DLD1 (cell line): ENCODE measurements around the gene PAN3.
"Not testable (repeated sequence)": the region's sequence is repeated elsewhere in the genome, so short reads cannot be mapped to it uniquely, and the experiment has no call there.

ENCODE experiments used
- in situ Hi-C: cut with HindIII; loops from 2 replicates; pipeline ENCODE4 v1.10.0; 2017; ENCODE audit warnings: low sequenced_read_pairs

Gene PAN3, protein sequence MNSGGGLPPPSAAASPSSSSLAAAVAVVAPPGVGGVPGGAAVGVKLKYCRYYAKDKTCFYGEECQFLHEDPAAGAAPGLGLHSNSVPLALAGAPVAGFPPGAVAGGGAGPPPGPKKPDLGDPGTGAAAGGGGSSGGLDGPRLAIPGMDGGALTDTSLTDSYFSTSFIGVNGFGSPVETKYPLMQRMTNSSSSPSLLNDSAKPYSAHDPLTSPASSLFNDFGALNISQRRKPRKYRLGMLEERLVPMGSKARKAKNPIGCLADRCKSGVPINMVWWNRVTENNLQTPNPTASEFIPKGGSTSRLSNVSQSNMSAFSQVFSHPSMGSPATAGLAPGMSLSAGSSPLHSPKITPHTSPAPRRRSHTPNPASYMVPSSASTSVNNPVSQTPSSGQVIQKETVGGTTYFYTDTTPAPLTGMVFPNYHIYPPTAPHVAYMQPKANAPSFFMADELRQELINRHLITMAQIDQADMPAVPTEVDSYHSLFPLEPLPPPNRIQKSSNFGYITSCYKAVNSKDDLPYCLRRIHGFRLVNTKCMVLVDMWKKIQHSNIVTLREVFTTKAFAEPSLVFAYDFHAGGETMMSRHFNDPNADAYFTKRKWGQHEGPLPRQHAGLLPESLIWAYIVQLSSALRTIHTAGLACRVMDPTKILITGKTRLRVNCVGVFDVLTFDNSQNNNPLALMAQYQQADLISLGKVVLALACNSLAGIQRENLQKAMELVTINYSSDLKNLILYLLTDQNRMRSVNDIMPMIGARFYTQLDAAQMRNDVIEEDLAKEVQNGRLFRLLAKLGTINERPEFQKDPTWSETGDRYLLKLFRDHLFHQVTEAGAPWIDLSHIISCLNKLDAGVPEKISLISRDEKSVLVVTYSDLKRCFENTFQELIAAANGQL

DNA sequence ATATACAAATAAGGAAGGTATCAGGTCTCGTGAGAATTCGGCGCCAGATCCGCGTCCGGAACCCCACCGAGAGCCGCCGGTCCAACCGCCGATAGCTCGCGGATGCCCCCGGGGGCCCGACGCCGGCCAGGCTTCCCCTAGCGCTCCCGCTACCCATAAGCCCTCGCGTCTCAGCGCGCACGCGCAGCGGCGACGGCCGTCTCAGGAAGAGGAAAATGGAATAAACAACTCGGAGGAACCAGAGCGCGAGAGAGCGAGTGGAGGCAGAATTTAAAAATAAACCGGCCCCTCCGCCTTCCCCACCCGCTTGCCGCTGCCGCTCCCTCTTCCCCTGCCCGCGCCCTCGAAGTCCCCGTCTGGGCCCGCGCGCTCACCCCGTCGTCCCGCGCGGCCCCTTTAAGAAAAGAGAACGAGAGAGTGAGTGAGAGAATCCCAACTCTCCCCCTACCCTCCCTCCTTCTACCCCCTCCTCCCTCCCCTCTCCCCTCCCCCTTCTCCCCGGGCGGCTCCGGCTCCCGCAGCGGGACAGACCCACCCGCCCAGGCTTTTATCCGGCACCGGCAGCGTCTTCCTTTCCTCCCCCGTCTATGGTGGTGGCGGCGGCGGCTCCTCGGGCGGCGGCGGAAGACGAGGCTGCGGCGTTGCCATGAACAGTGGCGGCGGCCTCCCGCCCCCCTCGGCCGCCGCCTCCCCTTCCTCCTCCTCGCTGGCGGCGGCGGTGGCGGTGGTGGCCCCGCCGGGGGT lies at the start of gene PAN3:
Gene PAN3, plus strand, starts transcription at position 534 of the 744 bp plus-strand sequence. Its CDS starts 113 bp downstream, at position 647.
- in situ Hi-C loops: no loop called here

DNA sequence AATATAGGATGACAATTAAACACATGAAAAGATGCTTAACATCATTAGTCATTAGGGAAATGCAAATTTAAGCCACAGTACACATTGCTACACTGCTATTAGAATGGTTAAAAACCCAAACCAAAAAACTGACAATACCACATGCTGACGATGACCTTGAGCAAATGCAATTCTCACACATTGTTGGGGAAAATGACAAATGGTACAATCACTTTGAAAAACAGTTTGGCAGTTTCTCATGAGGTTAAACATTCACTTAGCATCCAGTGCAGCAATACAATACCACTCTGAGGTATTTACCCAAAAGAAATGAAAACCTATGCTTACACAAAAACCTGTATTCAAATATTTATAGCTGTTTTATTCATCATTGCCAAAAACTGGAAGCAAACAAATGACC lies 49.3 kb upstream of the PAN3 start:
- in situ Hi-C loops: no loop called here

DNA sequence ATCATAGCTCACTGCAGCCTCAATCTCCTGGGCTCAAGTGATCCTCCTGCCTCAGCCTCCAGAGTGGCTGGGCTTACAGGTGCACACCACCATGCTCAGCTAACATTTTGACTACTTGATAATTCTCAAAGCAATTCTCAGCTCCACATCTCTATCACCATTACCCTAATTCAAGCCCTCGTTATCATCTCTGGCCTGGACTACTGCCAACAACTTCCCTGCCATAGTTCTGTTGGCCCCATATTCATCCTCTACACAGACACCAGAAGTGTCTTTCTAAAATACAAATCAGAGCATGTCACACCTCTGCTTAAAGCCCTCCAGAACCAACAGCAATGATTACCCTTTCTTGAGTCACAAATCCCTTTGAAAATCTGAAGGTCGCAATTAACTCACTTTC lies 45.9 kb upstream of the PAN3 start:
- in situ Hi-C loops: no loop called here

DNA sequence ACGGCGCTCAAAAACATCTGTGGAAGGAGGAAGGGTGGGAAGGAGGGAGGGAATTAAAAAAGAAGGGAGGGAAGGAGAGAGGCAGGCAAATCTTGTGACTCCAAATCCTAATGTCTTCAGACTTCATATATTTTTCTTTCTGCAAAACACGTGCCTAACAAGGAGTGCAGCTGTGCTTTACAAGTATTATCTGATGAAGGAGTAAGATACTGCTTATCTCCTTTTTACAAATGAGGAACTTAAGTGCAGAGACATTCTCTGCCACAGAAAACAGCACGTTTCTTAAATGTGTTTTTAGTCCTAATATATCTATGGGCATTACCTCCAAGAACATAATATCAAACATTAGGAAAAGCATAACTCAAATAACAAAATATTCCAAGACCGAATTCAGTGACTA lies 44.5 kb upstream of the PAN3 start:
- in situ Hi-C loops: no loop called here

DNA sequence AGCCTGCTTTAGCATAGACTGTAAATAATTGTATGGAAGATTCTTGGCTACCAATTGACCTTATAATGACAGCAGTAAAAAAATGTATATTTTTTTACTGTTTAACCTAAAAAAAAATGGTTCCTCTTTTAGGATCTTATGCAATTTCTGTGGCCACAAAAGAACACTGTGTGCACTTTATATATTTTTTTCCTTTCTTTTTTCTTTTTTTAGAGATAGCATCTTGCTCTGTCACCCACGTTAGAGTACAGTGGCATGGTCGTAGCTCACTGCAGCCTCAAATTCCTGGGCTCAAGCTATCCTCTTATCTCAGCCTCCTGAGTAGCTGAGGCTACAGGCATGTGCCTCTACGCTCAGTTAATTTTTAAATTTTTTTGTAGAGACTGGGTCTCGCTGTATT lies 44.0 kb upstream of the PAN3 start:
- in situ Hi-C loops: no loop called here

DNA sequence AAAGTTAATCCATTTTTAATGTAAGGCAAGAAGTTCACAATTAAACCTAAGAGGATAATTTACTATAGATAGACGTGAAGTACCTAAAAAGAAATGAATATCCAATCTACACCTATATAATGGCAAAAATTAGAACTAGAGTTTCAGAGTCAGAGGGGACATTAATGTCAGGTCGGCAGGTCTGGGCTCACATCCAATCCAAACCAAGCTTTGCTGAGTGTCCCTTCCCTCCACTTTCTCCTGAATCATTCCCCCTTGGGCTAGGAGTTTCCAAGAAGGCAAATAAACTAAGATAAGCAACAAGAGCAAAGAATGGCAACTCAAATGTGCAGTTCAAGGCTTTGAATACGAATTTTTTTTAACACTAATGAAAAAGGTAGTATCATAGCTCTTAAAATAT lies 40.8 kb upstream of the PAN3 start:
- in situ Hi-C loops: no loop called here

DNA sequence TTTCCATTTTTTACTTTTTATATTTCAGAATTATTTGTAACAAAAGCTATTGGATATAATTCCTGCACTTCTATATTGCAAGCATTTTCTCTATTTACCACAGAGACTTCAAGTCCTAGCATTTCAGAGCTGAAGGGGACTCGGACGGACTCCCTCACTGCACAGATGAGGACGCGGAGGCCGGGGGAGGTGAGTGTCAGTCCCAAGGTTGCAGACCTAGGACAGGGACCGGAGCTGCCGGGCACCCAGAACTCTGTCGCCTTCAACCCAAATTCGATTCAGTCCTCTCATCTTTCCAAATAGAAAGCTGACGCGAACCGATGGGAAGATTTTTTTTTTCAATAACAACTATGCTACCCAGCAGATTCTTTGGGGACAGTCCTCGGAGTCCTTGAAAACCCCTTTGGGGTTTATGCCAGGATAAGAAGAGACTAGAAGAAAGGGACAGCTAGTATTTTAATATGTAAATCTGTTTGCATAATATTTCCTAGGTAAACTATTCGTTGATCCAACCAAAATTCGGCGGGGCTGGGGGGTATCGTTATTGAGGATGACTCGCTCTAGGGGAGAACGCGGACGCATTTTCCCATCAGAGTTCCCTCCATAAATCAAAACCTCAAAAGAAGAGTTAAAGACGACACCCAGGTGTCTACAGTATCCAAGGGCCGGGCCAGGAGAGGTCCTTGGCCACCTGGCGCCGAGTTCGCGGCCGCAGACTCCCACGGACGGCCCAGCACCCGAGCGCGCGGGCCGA lies 38.8 kb upstream of the PAN3 start:
- in situ Hi-C loops: no loop called here

DNA sequence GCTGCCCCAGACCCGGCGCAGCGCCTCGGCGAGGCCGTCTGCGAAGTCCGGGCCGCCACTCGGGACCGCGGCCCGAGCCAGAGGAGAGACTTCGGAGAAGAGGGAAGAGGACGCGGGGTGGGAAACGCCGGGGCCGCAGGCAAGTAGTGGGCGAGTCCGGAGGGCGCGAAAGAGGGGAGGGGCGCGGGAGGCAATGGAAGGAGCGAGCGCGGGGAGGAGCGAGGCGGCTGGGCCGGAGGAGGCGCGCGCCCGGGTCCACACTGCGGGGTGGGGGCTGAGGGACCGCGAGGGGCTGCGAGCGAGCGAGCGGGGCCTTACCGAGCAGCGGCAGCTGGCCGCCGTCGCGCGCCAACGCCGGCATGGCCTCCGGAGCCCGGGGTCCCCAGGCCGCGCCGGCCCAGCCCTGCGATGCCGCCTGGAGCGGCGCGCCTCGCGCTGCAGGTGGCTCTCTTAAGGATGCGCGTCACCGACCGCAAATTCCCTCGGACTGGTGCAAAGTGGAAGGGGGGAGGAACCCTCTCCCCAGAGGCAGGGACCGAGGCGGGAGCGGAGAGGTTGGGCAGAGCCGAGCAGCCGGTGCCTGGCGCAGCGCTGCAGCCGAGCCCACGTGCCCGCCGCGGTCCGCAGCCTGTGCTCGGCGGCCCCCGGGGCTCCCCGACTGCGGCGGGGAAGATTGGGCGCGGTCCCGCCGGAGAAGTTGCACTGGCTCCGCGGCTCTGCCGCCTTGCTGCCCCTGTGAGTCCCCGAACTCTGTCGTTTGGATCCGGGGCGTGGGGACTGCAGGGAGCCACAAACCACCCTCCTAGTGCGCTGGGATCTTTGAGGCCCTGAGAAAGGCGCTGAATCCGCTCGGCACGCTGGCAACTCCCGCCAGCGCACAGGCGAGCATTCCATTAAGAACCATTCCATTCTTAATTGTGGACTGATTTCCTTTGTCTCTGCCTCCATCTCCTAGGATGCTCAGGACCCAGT lies 37.9 kb upstream of the PAN3 start, which contains the start of gene FLT3:
Gene FLT3, minus strand, starts transcription at position 427 of the 972 bp plus-strand sequence. Its CDS starts 66 bp downstream, at position 361.
- in situ Hi-C loops: no loop called here

DNA sequence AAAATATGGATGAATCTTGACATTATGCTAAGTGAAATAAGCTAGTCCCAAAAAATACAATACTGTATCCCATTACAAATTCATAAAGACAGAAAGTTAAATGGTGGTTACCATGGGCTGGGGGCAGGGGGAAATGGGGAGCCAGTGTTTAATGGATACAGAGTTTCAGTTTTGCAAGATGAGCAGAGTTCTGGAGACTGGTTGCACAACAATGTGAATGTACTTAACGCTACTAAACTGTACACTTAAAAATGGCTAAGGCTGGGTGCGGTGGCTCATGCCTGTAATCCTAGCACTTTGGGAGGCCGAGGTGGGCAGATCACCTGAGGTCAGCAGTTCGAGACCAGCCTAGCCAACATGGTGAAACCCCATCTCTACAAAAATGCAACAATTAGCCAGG lies 36.5 kb upstream of the PAN3 start:
- in situ Hi-C loops: not testable (repeated sequence)

DNA sequence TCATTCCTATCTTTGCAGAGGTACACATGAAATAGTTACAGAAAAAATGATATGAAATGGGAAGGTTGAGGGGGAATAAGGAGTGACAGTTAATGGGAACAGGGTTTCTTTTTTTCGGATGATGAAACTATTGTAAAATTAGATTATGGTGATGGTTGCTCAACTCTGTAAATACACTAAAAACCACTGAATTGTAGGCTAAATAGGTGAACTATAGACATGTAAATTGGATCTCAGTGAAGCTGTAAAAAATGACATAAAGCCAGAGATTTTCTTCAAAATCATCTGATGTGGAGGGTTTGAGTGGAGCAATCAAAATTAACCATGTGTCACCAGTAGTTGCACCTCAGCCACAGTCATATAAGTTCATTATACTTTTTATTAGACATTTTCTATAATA lies 31.4 kb upstream of the PAN3 start:
- in situ Hi-C loops: no loop called here

DNA sequence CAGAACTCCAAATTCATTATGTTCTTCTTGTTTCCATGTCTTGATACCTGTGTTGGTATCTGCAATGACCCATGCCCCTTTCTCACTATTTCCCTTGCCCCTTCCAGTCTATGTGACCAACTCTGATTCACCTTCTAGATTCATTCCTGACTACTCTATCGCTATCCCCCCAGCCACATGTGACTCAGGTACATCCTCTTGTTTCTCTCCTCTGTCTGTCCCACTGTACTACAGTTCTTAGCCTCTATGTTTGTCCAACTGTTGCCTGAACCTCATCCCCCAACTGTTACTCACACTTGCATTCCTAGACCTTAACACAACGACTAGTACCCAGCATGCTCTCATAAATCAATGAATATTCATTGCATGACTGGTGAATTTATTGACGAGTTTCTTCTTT lies 27.9 kb upstream of the PAN3 start:
- in situ Hi-C loops: no loop called here

DNA sequence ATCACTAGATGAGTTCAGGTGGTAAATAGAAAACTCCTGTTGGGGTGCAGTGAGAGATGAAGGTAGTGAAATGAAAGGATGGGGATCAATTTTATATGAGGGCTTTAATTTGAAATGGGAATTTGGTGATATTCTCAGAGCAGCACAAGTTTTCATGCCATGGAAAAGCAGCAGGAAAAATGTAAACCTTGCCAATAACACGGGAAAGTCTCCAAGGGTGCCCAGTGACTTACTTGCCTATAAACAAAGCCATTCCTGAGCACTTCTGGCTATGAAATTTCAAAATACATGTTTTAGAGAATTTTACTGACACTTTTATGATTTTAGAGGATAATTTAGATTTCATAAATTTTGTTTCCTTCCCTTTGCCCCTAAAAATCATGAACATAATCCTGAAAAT lies 21.6 kb upstream of the PAN3 start:
- in situ Hi-C loops: no loop called here

DNA sequence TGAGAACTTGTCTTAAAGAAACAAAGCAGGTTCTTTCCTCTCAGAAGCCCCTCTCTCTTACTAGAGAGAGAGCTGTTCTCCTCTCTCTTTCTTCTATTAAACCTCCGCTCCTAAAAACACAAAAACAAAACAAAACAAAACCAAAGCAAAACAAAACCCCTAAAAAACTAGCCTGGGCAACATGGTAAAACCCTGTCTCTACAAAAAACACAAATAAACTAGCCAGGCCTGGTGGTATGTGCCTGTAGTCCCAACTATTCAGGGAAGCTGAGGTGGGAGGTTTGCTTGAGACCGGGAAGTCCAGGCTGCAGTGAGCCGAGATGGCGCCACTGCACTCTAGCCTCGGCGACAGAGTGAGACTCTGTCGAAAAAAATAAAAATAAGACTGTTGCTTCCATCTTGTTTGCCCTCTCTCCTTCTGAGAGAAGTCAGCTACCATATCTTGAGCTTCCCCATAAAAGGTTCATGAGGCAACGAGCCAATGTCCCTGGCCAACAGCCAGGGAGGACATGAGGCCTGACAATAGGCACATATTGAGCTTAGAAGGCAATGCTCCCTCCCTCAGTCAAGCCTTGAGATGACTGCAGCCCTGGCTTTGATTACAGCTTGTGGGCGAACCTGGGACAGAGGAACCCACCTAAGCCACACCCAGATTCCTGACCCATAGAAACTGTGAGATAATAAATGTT lies 20.5 kb upstream of the PAN3 start:
- in situ Hi-C loops: no loop called here

DNA sequence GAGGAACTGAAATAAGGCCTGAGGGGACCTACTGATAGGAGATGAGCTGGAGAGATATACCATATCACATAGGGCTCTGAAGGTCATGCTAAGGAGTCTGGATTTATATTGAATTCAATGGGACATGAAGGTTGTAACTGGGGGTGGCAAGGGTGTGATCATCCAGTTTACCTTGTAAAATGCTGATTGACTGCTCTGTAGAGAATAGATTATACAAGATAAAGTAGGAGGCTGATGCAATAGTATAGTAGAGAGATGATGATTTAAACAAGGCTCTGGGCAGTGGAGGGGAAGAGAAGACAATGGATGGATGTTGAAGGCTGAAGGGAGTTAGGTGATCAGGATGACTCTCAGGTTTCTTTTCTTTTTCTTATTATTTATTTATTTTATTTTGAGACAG lies 18.0 kb upstream of the PAN3 start:
- in situ Hi-C loops: no loop called here

DNA sequence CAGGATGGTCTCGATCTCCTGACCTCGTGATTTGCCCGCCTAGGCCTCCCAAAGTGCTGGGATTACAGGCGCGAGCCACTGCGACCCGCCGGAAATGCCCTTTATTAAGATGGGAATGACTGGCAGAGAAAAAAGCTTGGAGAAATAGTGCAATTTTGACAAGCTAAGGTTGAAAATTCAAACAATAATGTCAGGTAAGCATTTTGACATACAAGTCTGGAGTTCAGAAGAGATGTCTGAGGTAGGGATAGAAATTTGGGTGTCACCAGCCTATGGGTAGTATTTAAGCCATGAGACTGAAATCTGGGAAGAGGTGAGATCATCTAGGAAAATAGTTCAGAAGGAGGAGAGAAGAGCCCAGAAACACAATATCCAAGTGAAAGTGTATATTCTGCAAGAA lies 17.1 kb upstream of the PAN3 start:
- in situ Hi-C loops: no loop called here

DNA sequence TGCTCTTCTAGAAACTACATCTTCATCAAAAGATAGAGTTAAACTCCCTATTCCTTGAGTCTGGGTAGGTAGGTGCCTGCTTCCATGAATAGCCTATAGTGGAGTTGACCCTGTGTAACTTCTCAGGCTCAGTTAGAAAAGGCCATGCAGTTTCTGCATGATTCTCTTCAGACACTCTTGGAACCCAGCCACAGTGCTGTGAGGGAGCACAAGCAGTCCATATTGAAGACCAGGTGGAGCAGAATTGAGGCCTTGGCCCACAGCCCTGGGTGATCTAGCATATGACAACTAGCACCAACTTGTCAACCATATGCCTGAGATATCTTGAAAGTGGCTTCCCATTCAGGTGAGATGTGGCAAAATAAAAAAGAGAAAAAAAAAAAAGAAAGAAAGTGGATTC lies 10.3 kb upstream of the PAN3 start:
- in situ Hi-C loops: no loop called here

DNA sequence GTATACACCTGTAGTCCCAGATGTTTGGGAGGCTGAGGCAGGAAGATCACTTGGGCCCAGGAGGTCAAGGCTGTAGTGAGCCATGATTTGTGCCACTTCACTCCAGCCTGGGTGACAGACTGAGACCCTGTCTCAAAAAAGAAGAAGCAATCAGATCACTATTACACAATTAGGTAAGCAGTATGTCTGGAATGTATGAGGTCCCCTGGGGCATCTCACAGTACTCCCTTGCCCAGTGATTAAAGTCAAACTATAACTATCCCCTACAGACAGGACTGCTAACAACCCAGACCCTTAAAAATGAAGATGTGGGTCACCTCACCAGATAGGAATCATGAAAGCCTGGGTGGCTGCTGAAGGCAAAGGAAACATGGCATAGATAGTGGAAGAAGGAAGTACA lies 9.4 kb upstream of the PAN3 start:
- in situ Hi-C loops: no loop called here

DNA sequence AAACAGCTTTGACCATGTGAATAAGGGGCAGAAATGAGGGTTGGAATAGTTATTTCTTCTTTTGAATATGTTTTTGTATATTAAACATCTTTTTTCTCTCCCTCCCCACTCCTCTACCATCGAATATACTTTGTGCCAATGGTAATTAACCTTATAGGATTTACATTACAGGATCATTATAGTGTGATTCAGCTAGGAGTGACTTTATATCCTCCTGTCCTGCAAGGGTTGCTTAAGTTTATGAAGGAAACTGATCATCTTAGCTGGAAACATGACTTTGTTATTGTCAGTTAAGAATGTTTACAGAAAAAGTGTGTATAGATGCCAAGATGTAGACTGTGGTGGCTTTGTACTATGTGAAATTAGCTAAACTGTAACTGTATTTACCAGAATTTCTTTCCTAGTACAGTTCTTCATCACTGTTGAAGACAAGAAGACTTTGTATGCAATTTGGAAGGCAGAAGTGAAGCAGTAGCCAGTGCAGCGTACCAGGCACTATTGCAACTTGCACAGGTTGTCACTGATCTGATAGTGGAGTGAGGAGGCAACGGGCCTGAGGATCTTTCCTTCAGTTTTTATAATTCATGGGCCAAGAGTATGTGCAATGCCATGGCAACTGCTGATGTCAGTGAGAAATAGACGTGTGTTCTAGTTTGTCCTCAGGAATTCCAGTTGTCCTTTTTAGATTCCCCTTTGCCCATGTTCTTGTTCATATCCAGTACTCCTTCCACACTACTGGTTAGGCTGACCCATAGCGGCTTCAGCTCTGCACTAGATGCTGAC lies 8.2 kb upstream of the PAN3 start:
- in situ Hi-C loops: no loop called here
